GM19043 (cell line): ENCODE results near the gene RNF7.
"Not testable (repeated sequence)": the region's sequence is repeated elsewhere in the genome, so short reads cannot be mapped to it uniquely, and the experiment has no call there.

ENCODE experiments used
- ATAC-seq: cut with Tn5 transposase; IDR thresholded peaks from one replicate; pipeline ENCODE4 v1.9.1; 2021; ENCODE audit warnings: low read depth; ENCODE audit not compliant: unreplicated experiment

Gene RNF7

DNA sequence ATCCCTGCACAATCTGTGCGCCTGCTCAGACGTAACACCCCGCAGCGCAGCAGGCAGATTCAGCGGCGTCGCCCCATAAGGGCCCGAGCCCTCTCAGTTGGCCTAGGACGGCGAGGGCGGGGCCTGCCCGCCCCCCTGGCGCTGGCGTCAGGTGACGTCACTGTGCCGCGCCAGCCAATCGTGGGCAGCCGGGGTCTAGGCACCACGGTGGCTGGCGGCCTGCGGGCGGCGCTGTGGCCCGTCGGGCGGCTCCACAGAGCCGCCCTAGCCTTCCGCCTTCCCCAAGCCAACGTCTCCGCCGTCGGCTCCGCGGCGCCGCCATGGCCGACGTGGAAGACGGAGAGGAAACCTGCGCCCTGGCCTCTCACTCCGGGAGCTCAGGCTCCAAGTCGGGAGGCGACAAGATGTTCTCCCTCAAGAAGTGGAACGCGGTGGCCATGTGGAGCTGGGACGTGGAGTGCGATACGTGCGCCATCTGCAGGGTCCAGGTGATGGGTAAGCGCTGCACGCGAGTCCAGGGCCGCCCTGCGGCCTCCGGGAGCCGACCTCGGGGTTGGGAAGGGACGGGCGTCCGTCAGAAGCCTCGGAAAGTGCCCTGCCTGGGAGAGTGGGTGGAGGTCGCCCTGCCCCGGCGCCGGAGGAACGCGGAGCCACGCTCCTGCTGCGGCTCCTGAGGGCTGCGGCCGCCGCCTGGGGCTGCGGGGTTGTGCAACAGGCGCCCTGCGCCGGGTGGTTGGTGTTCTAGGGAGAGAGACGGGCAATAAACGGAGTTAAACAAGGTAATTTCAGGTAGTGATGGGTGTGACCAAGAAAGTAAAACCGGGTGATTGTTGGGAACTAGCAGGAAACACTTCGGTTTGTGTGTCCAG, at the start of gene RNF7:
Gene RNF7 (plus strand): TSS at position 277 of the 869 bp plus-strand sequence. CDS start 44 bp downstream, at position 321.
- peak; percentile 85 for ATAC-seq

DNA sequence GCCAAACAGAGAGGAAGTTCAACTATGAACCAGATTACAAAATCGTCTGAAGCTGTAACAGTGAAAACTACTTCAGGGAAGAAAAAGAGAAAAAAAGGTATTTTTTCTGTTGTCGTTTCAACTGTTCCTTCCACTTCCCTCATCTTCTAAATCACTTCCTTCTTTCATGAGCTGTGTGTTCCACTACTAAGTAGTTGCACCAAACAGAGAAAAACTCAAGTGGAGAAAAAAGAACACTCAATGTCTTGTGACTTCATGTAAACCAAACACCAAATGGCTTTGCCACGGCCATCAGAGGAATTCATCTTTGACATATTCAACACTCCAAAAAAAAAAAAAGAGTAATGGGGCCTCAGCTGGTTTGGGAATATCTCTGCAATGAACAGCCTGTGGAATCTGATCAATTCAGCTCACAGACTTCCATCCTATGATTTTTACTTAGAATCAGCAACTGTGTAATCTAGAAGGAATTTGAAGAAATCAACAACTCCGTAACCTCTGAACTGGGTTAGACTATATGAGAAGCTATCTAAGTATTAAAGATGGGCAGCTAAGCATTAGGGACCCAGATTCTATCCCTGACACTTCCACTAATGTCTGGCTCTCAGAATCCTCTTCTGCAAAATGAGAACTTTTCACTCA, 47.5 kb upstream of the RNF7 start:
- no peak for ATAC-seq

DNA sequence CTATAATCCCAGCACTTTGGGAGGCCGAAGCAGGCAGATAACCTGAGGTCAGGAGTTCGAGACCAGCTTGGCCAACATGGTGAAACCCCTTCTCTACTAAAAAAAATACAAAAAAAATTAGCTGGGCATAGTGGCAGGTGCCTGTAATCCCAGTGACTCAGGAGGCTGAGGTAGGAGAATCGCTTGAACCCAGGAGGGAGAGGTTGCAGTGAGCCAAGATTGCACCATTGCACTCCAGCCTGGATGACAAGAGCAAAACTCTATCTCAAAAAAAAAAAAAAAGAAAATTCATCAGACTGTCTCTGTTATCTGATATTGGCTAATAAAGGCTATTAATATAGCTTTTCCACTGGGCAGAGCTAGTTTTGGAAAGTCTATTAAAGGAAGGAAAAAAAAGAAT, 46.6 kb upstream of the RNF7 start:
- not testable (repeated sequence) for ATAC-seq

DNA sequence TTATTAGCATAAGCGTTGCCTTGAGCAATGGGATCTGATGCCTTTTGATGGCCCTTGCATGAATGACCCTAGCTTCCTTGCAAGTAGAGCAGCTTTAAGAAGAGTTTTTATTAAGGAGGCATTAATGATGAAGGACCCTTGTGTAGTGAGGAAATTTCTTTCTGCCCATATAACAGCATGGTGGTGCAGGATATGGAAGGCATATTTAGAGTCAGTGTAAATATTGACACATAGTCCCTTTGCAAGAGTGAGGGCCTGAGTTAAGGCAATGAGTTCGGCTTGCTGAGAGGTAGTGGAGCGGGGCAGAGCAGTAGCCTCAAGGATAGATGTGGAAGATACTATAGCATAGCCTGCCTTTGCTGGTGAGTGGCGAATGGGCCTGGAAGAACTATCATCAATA, 45.1 kb upstream of the RNF7 start:
- not testable (repeated sequence) for ATAC-seq

DNA sequence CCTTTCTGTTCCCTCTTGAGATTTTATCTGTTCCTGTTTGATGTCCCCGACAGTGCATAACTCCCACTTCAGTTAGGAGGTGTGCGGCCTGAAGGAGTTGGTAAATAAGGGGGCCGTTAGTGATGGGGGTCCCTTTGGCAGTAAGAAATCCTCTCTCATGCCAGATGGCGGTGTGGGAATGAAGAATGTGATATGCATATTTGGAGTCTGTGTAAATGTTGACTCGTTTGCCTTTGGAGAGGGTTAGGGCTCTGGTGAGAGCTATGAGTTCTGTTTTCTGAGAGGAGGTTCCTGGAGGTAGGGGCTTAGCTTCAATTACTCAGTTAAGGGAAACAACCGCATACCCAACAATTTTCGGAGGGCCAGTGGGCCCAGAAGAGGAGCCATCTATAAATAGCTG, 38.8 kb upstream of the RNF7 start:
- no peak for ATAC-seq

DNA sequence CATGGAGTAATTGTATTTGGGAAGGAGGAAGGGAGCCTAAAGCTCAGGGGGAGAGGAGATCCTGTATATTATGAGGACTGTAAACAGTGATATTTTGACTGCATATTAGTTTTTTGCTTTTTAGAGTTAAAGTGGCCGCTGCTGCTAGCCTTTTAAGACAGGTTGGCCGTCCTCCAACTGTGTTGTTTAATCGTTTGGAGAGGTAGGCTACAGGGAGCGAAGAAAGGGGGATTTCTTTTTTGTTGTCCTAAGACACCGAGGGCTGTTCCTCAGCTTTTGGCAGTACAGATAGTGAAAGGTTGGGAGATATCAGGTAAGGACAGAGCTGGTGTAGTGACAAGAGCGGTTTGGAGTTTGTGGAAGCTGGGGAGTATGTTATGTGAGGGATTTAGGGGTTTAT, 38.2 kb upstream of the RNF7 start:
- ATAC-seq: no peak

DNA sequence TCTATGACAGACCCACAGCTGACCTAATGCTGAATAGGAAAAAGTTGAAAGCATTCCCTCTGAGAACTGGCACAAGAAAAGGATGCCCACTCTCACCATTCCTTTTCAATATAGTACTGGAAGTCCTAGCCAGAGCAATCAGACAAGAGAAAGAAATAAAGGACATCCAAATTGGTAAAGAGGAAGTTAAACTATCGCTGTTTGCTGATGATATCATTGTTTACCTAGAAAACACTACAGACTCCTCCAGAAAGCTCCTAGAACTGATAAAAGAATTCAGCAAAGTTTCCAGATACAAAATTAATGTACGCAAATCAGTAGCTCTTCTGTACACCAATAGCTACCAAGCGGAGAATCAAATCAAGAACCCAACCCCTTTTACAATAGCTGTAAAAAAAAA, 34.7 kb upstream of the RNF7 start:
- not testable (repeated sequence) for ATAC-seq

DNA sequence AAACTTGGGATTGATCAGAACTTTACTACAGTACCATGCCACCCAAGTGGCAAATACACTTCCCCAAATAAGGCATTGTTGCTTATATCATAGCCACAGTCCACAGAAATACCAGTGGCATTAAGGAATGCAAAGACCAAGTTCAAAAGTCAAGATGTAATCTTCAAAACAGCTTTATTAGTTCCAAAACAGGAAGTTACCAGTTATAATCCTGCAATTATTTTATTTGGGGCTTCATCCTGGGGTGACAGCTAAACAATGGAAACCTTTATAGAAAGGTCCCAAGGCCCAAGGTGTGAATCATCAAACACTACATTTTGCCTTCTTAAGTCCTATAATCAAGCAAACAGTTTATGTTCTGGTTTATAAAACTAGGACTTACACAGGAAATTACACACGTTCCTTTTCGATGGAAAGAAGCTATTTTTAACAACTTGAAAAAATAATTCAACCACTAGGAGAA, 30.3 kb upstream of the RNF7 start:
- no peak for ATAC-seq

DNA sequence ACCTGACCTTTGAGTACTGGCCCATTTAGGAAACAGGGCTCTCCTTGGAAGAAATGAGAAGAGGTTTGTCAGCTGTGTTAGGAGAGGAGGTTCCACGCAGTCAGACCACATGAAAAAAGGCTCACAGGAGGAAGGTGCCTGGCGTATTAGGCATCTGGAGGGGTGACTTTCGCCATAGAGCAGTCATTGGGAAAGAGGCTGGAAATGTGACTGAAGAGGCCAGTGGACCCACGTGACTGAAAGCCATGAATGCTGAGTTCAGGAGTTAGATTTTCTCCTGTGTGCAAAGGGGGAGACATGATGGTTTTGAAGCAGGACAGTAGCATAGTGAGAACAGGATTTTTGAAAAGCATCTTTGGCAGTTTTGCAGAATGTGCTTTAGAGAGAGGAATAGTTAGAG, 29.7 kb upstream of the RNF7 start:
- ATAC-seq: no peak

DNA sequence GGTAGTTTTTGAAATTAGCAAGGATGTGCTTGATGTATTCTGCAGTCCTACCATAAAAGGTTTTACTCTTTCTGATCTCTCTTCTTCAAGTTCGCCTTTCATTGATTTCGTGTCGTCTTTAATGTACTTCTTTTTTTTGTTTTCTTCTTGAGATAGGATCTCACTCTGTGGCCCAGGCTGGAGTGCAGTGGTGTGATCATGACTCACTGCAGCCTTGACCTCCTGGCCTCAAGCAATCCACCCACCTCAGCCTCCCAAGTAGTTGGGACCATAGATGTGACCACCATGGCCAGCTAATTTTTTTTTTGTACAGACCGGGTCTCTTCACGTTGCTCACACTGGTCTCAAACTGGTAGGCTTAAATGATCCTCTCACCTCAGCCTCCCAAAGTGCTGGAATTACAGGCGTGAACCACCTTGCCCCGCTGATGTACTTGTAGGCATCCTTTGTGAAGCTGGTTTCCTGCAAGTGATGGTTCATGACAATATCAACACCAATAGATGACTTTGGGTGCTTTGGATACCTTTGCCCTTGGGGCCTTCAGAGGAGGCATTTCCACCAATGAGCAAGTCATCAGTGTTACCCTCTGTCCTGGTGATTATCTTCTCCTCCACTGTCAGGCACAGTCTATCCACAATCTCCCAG, 28.9 kb upstream of the RNF7 start:
- ATAC-seq: no peak

DNA sequence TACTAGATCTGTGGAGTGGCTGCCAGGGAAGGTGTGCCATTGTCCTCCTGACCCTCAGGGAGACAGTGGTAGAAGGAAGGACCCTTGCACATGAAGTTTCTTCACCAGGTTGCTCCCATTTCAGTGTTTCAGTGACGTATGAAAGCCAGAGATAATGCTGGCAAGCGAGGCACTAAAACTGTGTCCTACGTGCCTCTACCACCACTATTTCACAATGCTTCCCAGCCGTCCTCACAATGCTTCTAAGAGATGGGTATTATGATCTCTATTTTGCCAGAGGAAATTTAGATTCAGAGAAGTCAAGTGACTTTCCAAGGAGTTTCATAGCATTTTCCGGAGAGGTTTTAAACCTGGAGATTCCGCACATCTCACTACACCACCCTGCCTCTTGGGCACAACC, 28.0 kb upstream of the RNF7 start:
- ATAC-seq: no peak

DNA sequence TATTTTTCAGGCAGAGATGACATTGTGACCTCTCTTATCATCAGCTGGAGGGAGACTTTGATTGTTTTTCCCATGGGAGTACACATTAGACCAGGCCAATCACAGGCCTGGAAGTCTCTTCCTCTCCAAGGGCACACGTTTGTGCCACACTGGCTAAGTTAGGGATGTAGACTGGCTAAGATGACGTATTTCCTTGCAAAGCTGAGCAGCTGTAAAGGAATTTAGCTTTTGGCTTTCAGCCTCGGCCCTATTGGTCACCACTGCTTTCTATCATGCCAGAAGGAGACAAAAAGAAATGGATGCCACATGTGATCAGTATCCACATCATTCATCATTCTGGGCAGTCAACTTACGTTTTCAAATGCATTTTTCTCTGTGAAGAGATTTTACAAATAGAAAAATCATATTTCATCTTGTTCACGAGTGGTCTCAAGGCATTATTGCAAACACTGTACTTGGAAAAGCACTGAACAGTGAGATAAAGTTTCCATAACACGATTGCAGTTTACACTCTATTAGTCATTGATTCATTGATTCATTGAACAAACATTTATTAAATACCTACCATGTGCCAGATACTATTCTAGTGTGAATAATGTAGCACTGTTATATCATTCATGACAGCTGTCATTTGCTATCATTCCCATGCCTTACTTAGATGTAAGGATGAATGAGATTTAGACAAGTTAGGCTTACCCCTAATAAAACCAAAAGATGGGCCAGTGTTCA, 27.0 kb upstream of the RNF7 start:
- ATAC-seq: no peak

DNA sequence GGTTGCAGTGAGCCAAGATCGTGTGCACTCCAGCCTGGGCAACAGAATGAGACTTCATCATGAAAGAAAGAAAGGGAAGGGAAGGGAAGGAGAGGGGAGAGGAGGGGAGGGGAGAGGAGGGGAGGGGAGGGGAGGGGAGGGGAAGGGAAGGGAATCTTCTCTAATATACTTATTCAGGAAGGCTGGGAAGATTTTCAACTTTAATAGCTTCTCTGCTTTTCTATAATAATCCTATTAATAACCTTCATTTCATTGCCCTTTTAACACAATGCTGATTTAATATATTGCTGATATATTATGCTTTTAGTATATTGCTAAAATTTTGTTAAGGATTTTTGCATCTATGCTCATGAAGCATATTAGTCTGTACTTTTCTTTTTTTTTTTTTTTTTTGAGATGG, 23.4 kb upstream of the RNF7 start:
- ATAC-seq: no peak

DNA sequence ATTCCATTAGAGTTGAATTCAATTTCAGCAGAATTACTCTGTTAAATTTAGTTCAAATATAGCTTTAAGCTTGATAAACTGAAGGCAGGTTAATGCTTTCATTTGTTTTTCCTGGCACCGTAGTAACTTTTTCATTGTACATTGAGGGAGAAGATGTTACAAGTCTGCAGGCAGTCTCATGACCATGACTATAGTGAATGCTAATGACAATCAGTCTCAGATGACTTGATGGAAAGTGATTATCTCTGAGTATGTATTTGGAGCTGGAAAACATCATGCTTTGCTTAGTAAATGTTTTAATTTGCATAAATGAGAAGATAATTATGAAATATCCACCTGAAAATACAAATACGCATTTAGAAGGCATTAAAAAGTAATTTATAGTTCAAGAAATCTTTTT, 16.0 kb upstream of the RNF7 start:
- no peak for ATAC-seq

DNA sequence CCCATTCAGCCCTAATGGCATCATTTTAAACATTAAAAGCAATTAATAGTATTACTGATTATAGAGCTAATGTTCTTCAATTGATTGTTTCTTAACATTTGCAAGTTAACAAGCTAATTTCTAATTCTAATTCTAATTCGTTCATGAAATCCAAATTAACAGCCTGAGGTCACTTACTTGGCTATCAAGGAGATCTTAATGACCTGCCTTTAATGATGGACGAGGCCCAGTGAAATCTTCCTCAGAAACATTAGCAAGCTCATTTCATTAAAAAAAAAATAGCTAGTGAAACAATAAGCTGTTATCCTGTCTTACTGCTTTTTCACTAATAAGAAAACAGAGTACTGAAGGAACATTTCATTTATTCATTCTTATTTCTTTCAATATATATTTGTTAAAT, 15.4 kb upstream of the RNF7 start:
- no peak for ATAC-seq

DNA sequence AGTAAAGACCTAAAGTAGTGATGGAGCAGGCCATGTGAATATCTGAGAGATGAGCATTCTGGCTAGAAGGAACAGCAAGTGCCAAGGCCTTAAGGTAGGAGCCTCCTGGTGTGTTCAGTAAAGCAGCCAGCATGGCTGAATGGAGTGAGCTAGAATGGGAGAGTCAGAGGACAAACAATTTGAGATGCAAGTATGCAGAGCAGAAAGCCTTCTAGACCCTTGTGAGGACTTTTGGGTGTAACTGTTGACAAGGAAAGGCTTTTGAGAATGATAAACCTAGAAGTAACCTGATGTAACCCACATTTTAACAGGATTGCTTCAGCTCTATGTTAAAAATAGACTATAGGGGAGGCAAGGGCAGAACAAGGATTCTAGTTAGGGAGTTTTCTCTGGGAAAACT, 14.8 kb upstream of the RNF7 start:
- ATAC-seq: no peak

DNA sequence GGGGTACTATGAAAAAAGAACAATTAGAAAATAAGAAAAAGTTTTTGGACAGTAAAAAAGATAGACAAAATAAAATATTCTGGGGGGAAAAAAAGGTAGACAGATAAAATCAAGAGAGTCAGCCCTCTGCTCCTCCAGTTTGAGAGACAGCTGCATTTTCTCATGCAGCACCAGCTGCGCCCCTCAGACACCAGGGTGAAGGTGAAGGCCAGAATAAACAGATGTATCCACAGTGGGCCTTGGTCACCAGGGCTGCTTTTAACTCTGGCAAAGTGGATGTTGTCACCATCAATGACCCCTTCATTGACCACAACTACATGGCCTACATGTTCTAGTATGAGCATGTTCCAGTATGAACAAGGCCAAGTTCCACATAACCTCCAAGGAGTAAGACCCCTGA, 13.9 kb upstream of the RNF7 start:
- no peak for ATAC-seq

DNA sequence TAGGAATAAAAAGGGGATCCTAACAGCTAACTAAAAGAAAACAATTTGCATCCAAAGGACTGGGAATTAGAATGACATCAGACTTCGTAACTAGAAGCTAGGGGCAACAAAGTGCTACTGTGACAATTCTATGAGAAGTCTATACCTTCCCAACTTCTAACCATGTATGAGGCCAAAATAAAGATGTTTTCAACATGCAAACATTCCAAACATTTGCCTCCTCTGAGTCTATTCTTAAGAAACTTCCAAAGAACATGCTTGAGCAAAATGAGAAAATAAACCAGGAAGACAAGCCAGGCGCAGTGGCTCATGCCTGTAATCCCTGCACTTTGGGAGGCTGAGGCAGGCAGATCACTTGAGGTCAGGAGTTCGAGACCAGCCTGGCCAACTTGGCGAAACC, 13.1 kb upstream of the RNF7 start:
- ATAC-seq: no peak

DNA sequence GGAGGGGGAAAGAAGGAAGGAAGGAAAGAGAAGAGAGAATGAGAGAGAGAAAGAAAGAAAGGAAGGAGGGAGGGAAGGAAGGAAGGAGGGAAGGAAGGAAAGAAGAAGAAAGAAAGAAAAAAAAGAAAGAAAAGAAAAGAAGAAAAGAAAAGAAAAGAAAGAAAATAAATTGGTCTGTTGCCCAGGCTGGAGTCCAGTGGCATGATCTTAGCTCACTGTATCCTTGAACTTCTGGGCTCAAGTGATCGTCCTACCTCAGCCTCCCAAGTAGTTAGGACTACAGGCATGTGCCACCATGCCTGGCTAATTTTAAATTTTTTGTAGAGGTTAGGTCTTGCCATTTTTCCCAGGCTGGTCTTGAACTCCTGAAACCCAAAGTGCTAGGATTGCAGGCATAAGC, 11.6 kb upstream of the RNF7 start:
- no peak for ATAC-seq

DNA sequence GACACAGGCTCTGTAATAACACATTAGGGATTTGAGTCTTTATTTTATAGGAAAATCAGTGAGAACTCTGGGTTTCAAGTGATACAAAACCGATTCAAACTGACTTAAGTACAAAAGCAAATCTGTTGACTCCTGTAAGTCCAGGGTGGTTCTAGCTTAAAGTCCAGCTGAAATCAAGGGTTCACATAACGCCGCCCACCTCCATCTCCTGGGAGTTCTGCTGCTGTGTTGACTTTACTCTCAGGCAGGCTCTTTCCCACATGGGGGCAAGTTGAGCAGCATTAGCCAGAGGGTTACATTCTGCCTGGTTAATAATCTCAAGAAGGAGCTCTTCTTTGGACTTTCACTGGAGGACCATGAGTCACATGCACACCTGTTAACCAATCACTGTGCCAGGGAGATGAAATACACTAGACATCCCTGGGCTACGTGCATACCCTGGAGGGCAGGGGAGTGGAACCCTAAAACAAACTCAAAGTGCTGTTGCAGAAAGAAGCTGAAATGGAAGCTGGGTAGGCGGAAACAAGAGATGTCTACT, 9.7 kb upstream of the RNF7 start:
- ATAC-seq: no peak

DNA sequence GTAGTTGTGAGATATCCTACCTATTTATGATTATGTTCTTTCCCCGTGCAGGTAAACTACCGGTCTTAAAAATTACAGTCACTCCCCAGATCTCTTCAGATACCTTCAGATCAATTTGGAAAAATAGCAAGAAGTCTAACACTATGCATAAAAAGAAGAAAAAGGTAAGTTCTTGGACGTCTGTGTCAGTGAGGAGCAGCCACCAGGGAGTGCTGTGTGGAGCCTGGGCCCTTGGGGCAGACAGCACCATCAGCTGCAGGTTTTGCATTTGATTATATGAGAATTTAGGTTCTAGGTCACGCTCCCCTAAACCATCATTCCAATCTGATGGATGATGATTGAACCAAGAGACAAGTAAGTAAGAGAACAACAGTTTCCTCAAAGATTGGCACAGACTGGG, 8.9 kb upstream of the RNF7 start:
- ATAC-seq: no peak
